Smooth muscle cell (in vitro differentiated cells): Measurements from ENCODE around the gene CYP2D6. TPM values are rescaled to one million over a fixed set of nuclear protein-coding genes. Genes with fewer than 3 reads are reported as not detected.
A peak's percentile ranks its signal among the peaks of the same experiment; 100 is the strongest.

ENCODE experiments used
- DNase-seq: peaks from one replicate; lab custom pipeline; 2025; ENCODE audit not compliant: unreplicated experiment; lab: John Stamatoyannopoulos, UW
- H2AFZ ChIP-seq: fragments of 200-600 bp; sonication (generic); 2 replicates; pipeline ENCODE4 v1.6.0; 2016; ENCODE audit warnings: antibody characterized with exemption, low read depth, mild to moderate bottlenecking
- H3F3A ChIP-seq: fragments of 200-600 bp; sonication (generic); 2 replicates; pipeline ENCODE4 v1.6.0; 2017; ENCODE audit warnings: antibody characterized with exemption, low read depth
- H3K27ac ChIP-seq: fragments of 200-600 bp; sonication (generic); 2 replicates; pipeline ENCODE4 v1.5.1; 2016; ENCODE audit warnings: low read depth, mild to moderate bottlenecking
- H3K27me3 ChIP-seq: fragments of 200-600 bp; sonication (generic); 2 replicates; pipeline ENCODE4 v1.6.1; 2016; ENCODE audit warnings: low read depth, mild to moderate bottlenecking
- H3K36me3 ChIP-seq: fragments of 200-600 bp; sonication (generic); 2 replicates; pipeline ENCODE4 v1.5.1; 2016; ENCODE audit warnings: low read depth
- H3K4me1 ChIP-seq: fragments of 200-600 bp; sonication (generic); 2 replicates; pipeline ENCODE4 v1.5.1; 2016; ENCODE audit warnings: low read depth
- H3K4me2 ChIP-seq: fragments of 200-600 bp; sonication (generic); 2 replicates; pipeline ENCODE4 v1.6.0; 2016; ENCODE audit warnings: mild to moderate bottlenecking
- H3K4me3 ChIP-seq: fragments of 200-600 bp; sonication (generic); 2 replicates; pipeline ENCODE4 v1.5.1; 2016; ENCODE audit warnings: mild to moderate bottlenecking
- H3K79me2 ChIP-seq: fragments of 200-600 bp; sonication (generic); 2 replicates; pipeline ENCODE4 v1.6.0; 2016; ENCODE audit warnings: low read depth, mild to moderate bottlenecking
- H3K9ac ChIP-seq: fragments of 200-600 bp; sonication (generic); 2 replicates; pipeline ENCODE4 v1.6.0; 2016; ENCODE audit warnings: low read depth
- H3K9me3 ChIP-seq: fragments of 200-600 bp; sonication (generic); replicated peaks from 2 replicates; pipeline ENCODE4 v1.5.1; 2016; ENCODE audit warnings: low read depth
- H4K20me1 ChIP-seq: fragments of 200-600 bp; sonication (generic); 2 replicates; pipeline ENCODE4 v1.6.0; 2016; ENCODE audit warnings: low read depth
- CTCF ChIP-seq: fragments of 200-600 bp; sonication (generic); IDR thresholded peaks from 2 replicates; pipeline ENCODE4 v1.5.1; 2017; ENCODE audit warnings: borderline replicate concordance, mild to moderate bottlenecking, antibody characterized with exemption; ENCODE audit not compliant: insufficient read depth, poor library complexity, severe bottlenecking
- WGBS: methylation state at CpG from one replicate; pipeline ENCODE4 v1.1.7; 2016; ENCODE audit warnings: low lambda C conversion rate; 5-methylcytosine and 5-hydroxymethylcytosine counted together
- polyA plus RNA-seq: library from polyadenylated mRNA; unstranded; fragments of >200 nt; fragmentation: Nextera tagmentation; extraction: Ambion mirVana; gene quantifications from 2 replicates; pipeline ENCODE4 v1.2.1, GENCODE V29; 2016
- total RNA-seq: library from RNA; depleted of rRNA; stranded (reverse); fragments of >200 nt; gene quantifications from 2 replicates; pipeline ENCODE4 v1.2.3, GENCODE V29; 2014

The CYP2D6 gene
- total and polyA plus RNA-seq, 2 experiments from 2014 or later = 0.41 to 0.63 TPM

- Histone ChIP-seq H3K4me2 (peak overlapping the region; percentile 71), H3F3A (peaks cover 21% of the 10 kb centered on the region)
These were observed 42.2 kb upstream of the CYP2D6 start for GRCh38 chr22:42172773-42173172.

GRCh38 chr22:42171946-42172719 is 41.5 kb upstream of the CYP2D6 start:
- no peak for DNase-seq
- Histone ChIP-seq H3K27me3 (no peaks in the 10 kb centered on the region), H3F3A (peaks cover 21% of the 10 kb centered on the region), H3K4me1 (peaks cover 6% of the 10 kb centered on the region), H3K27ac (peak overlapping the region; percentile 78), H3K79me2 (peaks cover 10% of the 10 kb centered on the region), H3K4me3 (no peak overlapping the region), H3K9me3 (no peaks in the 10 kb centered on the region), H3K36me3 (no peaks in the 10 kb centered on the region), H3K9ac (no peak overlapping the region), H3K4me2 (peak overlapping the region; percentile 71), H2AFZ (no peak overlapping the region), H4K20me1 (peaks cover 86% of the 10 kb centered on the region)
- 66% methylated on average over 8 of the region's 8 CpGs for WGBS
- no peak for TF ChIP-seq CTCF

More at GRCh38 chr22:42172773-42173172, 42.2 kb upstream of the CYP2D6 start:
- Histone ChIP-seq H3K79me2 (peaks cover 10% of the 10 kb centered on the region), H3K27ac (peak overlapping the region; percentile 78), H3K4me3 (no peak overlapping the region), H3K9ac (no peak overlapping the region), H3K27me3 (no peaks in the 10 kb centered on the region), H3K36me3 (no peaks in the 10 kb centered on the region), H2AFZ (no peak overlapping the region), H4K20me1 (peaks cover 91% of the 10 kb centered on the region), H3K4me1 (peaks cover 6% of the 10 kb centered on the region), H3K9me3 (no peaks in the 10 kb centered on the region)
- no peak for DNase-seq
- WGBS = 15% methylated on average over 5 of the region's 5 CpGs
- TF ChIP-seq CTCF = no peak

- no peaks in the 10 kb centered on the region for H3K9me3 ChIP-seq
- no peak for DNase-seq
- TF ChIP-seq CTCF = no peak
- no peaks in the 10 kb centered on the region for H3K27me3 ChIP-seq
- peaks cover 6% of the 10 kb centered on the region for H3K4me1 ChIP-seq
- peaks cover 10% of the 10 kb centered on the region for H3K79me2 ChIP-seq
- no peak overlapping the region for H3K4me2 ChIP-seq
- peaks cover 86% of the 10 kb centered on the region for H4K20me1 ChIP-seq
- H3F3A ChIP-seq = peaks cover 21% of the 10 kb centered on the region
- H2AFZ ChIP-seq = no peak overlapping the region
- H3K27ac ChIP-seq = peak overlapping the region; percentile 78
- no peak overlapping the region for H3K9ac ChIP-seq
- 60% methylated on average over 5 of the region's 5 CpGs for WGBS
- no peak overlapping the region for H3K4me3 ChIP-seq
- no peaks in the 10 kb centered on the region for H3K36me3 ChIP-seq
These were observed 40.8 kb upstream of the CYP2D6 start for GRCh38 chr22:42171417-42171816.

GRCh38 chr22:42170946-42171345 is 40.3 kb upstream of the CYP2D6 start:
- H3K4me3 ChIP-seq = no peak overlapping the region
- peaks cover 81% of the 10 kb centered on the region for H4K20me1 ChIP-seq
- WGBS = 71% methylated on average over 5 of the region's 5 CpGs
- no peak overlapping the region for H3K9ac ChIP-seq
- H3K4me1 ChIP-seq = peaks cover 6% of the 10 kb centered on the region
- no peak overlapping the region for H3K4me2 ChIP-seq
- H3K79me2 ChIP-seq = peaks cover 10% of the 10 kb centered on the region
- no peaks in the 10 kb centered on the region for H3K27me3 ChIP-seq
- H3F3A ChIP-seq = peaks cover 21% of the 10 kb centered on the region
- H2AFZ ChIP-seq = no peak overlapping the region
- TF ChIP-seq CTCF = no peak
- no peaks in the 10 kb centered on the region for H3K36me3 ChIP-seq
- DNase-seq = no peak
- H3K27ac ChIP-seq = no peak overlapping the region
- H3K9me3 ChIP-seq = no peaks in the 10 kb centered on the region
